GM21360 (cell line): Measurements from ENCODE around the gene SOHLH1.

Source experiments
- ATAC-seq: cut with Tn5 transposase; IDR thresholded peaks from one replicate; pipeline ENCODE4 v1.9.1; 2021; ENCODE audit warnings: mild to moderate bottlenecking, moderate library complexity; ENCODE audit not compliant: unreplicated experiment

Gene SOHLH1

DNA sequence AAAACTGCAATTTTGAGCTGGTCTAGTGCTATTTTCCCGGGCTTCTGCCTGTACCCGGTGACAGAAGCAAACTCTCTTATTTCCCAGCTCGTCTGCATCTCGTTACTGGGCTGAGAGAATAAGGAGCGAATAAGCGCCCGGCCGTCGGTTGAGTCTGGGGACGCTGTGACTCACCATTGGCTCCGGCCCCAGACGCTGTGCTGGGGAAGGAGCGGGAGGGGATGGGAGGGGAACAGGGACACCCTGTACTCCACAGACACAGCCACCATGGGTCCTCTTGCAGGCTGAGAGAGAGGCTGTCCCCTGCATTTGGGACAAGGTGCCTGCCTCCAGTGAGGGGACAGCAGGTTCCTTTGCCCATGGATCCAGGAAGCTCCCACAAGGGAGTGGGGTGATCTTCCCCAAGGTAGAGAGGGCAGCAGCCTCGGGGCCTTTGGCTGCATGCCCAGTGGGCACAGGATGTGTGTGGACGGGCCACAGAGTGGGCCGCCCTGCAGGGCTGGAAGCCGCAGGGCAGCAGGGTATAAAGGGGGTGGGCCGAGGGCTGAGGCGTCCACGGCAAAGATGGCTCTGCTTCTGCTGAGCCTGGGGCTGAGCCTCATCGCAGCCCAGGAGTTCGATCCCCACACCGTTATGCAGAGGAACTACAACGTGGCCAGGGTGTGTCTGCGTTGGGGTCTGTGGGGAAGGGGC lies 36.4 kb downstream of the SOHLH1 start, which contains the start of gene LCN9:
TSS of gene LCN9 (plus strand) at position 552 of the 693 bp plus-strand sequence. CDS start at position 565, 13 bp downstream.
- no peak for ATAC-seq

DNA sequence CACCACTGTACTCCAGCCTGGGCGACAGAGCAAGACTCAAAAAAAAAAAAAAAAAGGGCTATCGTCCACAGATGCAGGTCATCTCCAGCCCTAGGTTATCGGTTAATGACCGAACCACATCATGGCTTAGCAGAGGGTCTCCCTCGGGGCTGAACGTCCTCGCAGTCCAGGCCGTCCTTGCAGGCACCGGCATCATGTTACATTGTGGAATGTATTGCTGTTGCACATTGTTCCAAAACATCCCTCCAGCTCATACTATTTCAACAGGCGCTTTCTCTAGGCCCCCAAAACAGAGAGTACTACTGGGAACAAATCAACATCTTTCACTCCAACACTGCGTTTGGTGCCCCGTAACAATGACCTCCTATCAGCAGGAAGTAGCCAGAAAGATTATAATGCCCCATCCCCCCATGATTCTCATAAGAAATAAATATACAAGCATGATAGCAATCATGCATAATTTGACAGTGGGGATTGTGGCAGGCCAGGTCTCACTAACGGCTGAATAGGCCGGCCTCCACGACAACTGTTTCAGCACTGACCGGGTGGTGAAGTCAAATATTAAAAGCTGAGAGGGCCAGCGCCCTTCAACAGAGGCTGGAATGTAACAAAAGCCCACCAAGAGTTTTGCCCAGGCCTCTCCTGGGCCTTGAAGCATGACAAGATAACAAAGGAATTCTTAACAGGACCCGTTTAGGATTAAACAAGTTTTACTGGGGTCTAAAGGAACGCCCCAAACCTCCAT lies 37.3 kb downstream of the SOHLH1 start:
- ATAC-seq: no peak

DNA sequence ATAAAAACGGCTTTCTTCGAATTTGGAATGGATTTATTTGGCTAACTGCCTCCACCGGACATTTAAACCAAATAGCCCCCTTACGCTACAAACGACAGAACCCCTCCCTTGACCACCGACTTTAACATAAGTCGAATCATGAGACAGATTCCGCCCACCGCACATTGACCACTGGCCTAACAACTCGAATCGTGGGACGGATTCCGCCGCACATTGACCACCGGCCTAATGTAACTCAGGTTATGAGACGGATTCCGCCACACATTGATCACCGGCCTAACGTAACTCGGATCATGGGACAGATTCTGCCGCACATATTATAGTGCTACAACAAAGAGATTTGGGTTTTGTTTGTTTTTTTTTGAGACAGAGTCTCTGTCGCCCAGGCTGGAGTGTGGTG lies 38.9 kb downstream of the SOHLH1 start:
- no peak for ATAC-seq

DNA sequence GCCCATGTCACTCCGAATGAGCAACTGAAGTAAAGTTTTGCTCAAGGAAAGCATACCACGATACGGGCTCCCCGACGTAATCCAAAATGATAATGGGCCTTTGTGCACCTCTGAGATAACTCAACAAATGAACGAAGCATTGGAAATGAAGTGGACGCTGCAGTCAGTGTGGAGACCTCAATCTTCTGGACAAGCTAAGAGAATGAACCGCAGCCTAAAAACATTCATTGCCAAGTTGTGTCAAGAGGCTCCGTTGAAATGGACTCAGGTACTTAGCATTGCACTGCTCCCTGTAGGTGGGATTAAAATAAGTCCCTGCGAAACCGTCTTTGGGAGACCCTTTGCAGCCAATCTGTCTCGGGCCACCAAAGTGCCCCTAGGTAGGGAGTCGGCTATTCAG lies 40.0 kb downstream of the SOHLH1 start:
- no peak for ATAC-seq

DNA sequence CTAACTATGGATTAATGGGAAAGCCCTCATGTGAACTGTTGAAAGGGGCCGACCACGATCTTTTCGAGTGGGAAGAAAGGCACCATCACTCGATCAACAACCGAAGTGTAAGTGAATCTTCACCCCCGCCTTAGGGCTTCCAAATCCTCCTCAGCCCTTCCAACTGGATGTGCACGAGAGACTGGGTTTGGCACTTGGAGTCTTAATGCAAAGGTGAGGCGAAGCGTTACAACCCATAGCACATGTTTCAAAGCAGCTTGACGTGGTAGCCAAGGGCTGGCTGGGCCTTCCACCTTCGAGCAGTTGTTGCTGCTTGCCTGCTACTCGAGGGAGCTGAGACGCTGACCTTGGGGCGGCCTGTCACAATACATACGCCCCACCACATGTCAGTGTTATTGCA lies 41.9 kb downstream of the SOHLH1 start:
- no peak for ATAC-seq

DNA sequence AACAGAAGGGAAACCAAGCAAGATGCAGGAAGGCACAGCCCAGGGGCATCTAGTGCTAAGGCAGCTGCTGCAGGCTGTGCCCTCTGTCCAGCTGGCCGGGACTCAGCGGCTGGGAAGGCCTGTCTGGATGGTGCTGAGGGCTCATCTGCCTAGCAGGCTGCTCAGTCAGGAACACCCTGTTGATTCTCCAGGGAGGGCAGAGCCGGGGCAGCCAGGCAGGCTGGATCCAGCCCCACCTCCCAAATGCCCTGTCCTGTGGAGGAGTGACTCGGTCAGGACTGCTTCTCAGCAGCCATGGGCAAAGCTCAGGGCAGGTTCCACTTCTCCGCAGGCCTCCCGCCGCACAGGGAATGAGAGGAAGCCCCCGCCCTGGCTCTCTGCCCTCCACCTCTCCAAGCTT lies 44.0 kb downstream of the SOHLH1 start:
- no peak for ATAC-seq

DNA sequence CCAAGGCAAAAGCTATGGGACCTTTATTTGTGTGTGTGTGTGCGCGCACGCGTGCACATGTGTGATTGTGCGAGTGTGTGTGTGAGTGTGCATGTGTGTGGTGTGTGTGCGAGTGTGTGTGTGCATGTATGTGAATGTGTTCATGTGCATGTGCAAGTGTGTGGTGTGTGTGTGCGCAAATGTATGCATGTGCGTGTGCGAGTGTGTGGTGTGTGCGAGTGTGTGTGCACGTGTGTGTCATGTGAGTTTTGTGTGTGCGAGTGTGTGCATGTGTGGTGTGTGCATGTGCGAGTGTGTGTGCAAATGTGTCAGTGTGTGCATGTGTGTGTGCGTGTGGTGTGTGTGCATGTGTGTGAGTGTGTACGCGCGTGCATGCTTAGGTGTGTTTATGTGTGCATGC lies 48.9 kb downstream of the SOHLH1 start:
- ATAC-seq: no peak

DNA sequence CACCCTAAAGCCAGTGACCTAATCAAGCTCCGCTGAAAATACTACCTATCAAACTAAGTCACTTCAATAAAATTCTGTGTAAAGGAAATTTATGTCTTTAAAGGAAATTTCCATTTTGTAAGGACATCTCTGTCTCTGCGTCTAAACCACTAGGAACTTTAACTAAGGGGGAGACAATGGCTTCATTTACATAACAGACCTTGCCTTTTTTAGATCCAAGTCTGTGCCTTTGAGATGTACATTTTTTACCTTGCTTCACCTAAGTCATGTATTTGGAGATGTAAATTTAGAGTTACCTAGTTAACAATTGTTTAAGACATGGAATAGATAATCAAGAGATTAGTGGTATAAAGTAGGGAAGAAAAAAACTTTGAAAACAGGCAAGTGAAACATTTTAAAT lies 49.8 kb downstream of the SOHLH1 start:
- ATAC-seq: no peak

DNA sequence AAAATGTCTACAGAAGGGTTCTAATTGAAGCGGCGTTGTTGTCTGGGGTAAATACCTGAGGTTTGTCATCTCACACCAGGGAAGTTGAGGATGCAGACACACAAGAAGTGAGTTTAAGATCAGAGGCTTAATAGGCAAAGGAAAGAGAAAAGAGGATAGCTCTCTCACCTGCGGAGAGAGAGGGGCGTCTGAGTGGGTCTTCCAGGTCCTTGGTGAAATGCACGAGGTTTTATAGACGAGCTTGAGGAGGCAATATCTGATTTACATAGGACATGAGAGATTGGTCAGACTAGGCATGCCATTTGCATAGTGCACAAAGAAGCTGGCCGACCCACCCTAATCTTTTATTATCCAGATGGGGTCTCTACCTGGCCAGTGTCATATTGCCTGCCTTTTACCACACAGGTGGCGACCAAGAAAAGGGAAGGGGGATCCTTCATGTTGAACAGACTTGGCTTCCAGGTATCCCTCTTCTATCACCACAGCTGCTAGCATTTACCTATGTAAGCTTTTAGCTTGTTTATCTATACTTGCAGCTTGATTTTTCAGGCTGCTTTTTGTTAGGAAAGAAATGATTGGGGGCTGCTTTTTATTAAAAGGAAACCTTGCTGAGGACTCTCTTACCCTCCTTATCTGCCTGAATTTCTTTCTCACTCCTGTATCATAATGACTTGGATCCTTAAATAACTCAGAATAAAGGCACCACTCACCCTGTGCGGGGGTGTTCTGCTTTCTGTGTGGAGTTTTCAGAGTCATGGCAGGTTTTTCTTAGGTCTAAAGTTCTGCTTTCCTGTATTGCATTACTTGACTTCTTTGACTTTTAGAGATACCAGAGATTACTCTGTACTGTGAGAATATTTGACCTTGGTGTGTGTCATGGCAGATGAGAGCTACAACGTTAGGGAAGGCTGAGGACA lies 50.5 kb downstream of the SOHLH1 start:
- ATAC-seq: no peak

DNA sequence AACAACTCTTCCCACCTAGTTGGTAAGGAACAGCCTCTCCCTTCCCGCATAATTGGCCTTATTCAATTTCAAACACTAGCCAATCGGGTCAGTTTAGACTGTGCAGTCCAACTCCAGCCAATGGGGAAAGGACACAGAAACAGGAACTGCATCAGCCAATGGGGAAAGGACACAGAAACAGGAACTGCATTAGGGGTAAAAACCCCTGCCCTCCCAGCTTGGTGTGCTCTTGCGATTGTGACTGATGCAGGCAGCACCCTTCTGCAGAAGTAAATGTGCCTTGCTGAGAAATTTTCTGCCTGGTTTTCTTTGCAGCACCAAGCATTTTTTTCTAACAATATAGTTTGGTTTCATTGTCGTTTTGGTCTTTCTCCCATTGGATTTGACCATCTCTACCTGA lies 51.4 kb downstream of the SOHLH1 start:
- no peak for ATAC-seq

DNA sequence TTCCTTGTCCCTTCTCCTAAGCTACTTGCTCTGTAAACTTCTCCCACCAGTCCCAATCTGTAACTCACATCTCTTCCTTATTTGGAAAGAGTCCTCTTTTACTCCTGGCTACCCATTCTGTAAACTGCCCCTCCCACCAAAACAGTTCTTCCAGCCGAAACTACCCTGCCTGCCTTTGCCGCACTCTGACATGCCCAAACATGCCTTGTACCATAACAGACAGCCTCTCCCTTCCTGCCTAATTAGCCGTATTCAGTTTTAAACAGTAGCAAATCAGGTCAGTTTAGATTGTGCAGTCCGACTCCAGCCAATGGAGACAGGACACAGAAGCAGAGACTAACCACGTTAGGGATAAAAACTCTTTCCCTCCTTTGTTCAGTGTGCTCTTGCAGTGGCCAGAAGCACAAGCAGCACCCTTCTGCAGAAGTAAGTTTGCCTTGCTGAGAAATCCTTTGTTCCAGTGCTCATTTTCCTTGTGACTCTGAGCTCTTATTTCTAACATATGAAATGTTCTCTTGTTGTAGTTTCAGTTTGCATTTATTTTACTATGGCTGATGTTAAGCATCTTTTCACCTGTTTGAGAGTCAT lies 54.6 kb downstream of the SOHLH1 start:
- ATAC-seq: no peak
